GM10266 (cell line): ENCODE measurements around the gene GRP.

Experiments
- DNase-seq: peaks from one replicate; pipeline ENCODE4 v3.0.0; 2012; ENCODE audit errors: extremely low spot score
- TF ChIP-seq, protein P1 (sequence below): IDR thresholded peaks from 2 replicates; pipeline ENCODE4 v1.5.1; 2012; ENCODE audit warnings: mild to moderate bottlenecking, low read depth; ENCODE audit not compliant: control insufficient read depth, insufficient read depth; ENCODE audit errors: missing control alignments

GRP gene

DNA sequence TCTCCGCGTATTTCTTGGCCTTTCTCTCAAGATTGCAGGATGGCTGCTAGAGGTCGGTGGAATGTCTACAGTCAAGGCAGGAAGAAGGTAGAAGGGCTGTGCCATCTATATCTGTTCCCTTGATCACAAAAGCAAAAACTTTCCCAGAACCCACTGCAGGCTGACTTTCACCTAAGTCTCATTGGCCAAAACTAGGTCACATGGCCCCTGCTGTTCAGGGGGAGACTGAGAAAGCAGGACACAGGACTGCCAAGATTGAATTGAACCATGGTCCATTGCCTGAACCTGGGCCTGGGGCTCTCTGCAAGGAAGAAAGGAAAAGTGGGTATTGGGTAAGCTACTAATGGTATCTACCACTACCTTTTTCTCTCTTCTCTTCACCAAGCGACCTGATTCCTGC lies 9.7 kb upstream of the GRP start:
- no peak for DNase-seq
- TF ChIP-seq, protein P1, sequence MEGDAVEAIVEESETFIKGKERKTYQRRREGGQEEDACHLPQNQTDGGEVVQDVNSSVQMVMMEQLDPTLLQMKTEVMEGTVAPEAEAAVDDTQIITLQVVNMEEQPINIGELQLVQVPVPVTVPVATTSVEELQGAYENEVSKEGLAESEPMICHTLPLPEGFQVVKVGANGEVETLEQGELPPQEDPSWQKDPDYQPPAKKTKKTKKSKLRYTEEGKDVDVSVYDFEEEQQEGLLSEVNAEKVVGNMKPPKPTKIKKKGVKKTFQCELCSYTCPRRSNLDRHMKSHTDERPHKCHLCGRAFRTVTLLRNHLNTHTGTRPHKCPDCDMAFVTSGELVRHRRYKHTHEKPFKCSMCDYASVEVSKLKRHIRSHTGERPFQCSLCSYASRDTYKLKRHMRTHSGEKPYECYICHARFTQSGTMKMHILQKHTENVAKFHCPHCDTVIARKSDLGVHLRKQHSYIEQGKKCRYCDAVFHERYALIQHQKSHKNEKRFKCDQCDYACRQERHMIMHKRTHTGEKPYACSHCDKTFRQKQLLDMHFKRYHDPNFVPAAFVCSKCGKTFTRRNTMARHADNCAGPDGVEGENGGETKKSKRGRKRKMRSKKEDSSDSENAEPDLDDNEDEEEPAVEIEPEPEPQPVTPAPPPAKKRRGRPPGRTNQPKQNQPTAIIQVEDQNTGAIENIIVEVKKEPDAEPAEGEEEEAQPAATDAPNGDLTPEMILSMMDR = no peak

DNA sequence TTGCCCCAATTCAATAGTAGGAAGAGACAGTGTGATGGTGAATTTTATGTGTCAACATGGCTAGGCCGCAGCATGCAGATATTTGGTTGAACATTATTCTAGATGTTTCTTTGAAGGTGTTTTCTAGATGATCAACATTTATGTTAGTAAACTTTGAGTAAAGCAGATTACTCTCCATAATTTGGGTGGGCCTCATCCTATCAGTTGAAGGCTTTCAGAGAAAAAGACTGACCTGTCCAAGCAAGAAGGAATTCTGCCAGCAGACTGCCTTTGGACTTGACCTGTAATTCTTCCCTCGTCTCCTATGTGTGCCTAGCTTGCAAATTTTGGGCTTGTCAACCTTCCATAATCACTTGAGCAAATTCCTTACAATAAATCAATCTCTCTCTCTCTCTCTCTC lies 8.3 kb upstream of the GRP start:
- TF ChIP-seq, protein P1 = no peak
- DNase-seq = no peak

DNA sequence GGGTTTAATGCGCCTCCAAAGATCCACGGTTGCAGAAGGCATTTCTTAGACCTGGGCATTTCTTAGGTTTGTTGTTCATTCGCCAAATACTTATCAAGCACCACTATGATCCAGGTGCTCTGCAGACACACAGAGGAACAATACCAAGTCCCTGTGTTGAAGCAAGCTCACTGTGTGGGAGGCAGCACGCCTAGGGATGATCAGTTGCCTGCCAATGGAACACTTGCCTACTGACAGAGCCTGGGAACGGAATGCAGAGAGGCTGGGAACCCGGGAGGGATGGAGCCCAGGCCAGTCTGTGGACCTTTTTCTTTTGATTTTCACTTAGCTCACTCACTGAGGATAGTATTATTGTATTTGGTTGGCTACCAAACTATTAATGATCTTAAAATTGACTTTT lies 1.9 kb upstream of the GRP start:
- no peak for DNase-seq
- TF ChIP-seq, protein P1 = no peak

DNA sequence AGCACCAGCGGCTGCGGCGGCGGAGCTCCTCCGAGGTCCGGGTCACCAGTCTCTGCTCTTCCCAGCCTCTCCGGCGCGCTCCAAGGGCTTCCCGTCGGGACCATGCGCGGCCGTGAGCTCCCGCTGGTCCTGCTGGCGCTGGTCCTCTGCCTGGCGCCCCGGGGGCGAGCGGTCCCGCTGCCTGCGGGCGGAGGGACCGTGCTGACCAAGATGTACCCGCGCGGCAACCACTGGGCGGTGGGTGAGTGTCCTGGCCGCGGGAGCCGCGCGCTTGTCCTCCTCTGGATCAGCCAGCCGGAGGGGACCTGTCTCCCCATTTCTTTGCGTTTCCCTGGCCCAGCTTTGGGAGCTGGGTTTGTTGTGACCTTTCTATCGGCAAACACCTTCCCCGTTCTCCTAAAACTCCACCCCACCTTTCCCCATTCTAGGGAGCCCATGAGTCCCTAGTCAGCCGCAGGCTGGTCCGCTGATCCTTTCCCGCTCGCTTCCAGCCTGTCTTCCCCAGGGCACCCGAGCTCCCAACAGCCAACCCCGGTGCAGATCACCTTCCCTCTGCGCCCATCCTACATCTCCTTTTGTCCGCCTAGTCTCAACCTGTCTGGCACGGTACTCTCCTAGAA lies 316 bp downstream of the GRP start:
- no peak for DNase-seq
- TF ChIP-seq, protein P1 = no peak

DNA sequence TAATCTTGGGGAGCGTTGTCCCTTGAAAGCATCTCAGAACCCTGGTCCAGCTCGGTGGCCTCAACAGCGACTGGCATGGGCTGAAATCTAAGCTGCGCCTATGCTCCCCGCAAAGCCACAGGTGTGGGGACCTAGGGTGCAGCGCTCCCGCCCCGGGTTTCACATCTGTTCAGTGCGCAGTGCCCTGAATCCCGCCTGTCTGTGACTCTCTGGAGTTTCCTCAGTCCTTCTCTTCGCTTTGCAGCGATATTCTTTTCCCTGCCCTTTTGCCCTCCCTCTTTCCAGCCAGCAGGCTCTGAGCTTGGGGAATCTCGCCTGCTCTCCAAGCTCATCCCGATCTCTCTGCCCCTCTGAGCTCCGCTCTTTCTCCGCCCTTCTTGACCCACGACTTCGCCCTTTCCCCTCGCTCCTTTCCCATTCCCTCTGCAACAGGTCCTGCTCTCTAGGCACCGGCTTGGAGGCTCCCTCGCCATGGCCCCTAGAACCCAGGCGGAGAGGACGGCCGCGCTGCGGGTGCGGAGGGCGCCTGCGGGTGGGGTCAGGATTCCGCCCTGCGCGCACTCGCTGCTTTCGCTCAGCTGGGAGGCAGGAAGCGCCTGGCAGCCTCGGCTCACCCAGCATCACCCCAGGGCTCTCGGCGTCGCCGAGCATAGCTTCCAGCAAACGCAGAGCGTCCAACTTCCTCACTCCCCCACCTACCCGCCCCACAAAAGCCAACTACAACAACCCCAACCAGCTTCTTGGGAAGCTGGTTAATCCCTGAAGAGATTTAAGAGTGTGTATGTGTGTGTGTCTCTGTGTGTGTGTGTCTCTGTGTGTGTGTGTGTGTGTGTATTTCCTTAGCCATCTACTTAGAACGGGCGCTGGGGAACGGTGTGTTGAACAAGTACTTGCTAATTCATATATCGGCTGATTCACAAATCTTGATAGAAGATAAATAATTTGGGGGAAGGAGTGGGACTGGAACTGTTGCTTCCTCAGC lies 1.1 kb downstream of the GRP start:
- TF ChIP-seq, protein P1 = no peak
- no peak for DNase-seq

DNA sequence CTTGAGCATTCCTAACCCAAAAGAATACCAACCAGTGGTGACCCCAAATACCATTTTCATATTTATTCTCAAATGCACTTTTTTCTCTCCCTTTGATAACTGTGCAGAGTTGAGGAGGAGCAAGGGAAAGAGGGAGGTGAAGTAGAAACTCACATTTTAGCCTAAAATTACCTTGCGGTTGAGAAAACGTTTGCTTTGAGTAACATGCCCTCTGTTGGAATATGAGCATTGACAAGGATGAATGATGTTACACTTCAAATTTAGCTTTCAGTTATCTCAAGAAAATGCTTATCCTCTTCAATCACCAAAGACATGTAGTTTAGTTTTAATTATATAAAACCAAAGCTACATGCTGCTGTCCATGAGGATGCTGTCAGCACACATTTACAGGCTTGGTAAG lies 2.4 kb downstream of the GRP start:
- TF ChIP-seq, protein P1 = no peak
- DNase-seq = no peak

DNA sequence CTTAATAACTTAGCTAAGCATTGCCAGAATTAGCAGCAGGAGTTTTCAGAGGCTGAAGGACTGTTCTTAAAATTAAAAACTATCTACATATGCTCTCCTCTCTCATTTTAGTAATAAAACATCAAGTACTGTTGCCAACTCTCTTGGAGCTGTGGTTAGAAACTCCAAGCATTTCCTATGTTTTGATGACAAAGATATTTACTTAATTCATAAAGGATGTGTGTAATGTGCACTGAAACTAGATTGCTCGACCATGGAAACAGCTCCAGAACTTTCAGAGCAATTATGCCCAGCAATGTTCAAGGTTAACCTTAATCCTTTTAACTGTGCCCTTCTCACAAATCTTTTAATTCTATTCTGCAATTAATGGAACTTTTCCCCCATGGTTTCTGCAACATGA lies 8.4 kb downstream of the GRP start:
- no peak for DNase-seq
- TF ChIP-seq, protein P1 = no peak
